ENCODE results near the gene PCSK5. TPM values are rescaled to one million over a fixed set of nuclear protein-coding genes. Genes with fewer than 3 reads are reported as not detected.

PCSK5 gene
- total RNA-seq, 4 donors from 2014 or later, result 37.7 to 53.4 (median 43.1) TPM

DNA sequence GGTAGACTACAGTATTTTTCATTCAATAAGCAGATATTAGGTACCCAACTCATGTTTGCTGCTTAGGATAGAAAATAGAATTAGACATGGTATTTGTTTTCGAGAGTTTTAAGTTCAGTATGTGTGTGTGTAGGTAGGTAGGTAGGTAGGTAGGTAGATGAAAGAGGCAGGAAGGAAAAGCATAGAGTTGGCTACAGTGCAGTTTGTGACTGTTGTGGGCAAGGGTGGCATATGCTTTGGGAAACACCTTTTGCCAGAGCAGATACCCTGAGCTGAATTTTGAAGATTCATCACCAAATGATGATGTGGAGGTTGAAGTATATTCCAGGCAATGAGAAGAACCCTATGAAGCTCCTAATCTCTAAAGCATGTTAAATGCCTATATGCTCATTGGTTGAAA, 20.0 kb upstream of the PCSK5 start:
- ATAC-seq (ENCODE audit: low FRiP score) (no peak), DNase-seq (ENCODE audit: low spot score) (no peak)
- TF ChIP-seq, protein P1, sequence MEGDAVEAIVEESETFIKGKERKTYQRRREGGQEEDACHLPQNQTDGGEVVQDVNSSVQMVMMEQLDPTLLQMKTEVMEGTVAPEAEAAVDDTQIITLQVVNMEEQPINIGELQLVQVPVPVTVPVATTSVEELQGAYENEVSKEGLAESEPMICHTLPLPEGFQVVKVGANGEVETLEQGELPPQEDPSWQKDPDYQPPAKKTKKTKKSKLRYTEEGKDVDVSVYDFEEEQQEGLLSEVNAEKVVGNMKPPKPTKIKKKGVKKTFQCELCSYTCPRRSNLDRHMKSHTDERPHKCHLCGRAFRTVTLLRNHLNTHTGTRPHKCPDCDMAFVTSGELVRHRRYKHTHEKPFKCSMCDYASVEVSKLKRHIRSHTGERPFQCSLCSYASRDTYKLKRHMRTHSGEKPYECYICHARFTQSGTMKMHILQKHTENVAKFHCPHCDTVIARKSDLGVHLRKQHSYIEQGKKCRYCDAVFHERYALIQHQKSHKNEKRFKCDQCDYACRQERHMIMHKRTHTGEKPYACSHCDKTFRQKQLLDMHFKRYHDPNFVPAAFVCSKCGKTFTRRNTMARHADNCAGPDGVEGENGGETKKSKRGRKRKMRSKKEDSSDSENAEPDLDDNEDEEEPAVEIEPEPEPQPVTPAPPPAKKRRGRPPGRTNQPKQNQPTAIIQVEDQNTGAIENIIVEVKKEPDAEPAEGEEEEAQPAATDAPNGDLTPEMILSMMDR (IDR thresholded peaks at IDR 0.05), result no peak

DNA sequence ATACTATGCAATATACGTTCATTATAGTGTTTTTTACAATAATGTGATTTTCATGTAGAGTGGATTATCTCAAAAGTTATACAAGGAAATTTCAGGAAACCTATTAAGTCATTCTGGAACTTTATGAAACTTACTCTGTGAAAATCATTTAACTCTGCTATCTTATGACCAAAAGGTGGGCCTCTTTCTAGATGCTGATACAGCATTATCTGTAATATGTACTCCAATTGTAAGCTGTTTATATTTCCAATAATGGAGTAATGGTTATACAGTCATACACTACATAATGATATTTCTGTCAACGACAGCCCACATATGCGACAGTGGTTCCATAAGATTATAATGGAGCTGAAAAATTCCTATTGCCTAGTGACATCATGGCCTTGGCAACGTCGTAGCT, 18.8 kb upstream of the PCSK5 start:
- no peak for ATAC-seq (ENCODE audit: low FRiP score)
- TF ChIP-seq, protein P1 (IDR thresholded peaks at IDR 0.05), result no peak
- no peak for DNase-seq (ENCODE audit: low spot score)

DNA sequence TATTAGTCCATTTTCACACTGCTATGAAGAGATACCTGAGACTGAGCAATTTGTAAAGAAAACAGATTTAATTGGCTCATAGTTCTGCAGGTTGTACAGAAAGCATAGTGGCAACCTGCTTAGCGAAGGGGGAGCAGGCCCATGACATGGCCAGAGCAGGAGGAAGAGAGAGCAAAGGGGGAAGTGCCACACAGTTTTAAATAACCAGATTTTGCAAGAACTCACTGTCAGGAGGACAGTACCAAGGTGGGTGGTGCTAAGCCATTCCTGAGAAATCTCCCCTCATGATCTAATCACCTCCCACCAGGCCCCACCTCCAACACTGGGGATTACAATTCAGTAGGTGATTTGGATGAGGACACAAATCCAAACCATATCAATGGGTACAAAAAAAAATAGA, 16.8 kb upstream of the PCSK5 start:
- TF ChIP-seq, protein P1 (IDR thresholded peaks at IDR 0.05), result no peak
- DNase-seq (ENCODE audit: low spot score) (no peak), ATAC-seq (ENCODE audit: low FRiP score) (no peak)

DNA sequence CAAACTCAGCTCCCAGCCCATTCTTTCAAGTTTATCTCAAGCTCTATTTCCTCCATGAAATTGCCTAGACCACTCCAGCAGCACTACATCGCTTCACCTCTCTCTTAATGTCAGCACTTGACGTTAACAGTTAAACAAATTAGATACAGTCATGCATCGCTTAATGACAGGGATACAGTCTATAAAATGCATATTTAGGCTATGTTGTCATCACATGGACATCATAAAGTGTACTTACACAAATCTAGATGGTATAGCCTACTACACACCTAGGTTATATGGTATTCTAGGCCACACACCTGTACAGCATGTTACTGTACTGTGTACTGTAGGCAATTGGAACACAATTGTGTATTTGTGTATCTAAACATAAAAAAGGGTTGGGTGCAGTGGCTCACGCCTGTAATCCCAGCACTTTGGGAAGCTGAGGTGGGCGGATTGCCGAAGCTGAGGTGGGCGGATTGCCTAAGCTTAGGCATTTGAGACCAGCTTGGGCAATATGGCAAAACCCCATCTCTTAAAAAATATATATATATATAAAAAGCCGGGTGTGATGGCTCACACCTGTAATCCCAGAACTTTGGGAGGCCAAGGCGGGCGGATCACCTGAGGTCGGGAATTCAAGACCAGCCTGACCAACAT, 13.4 kb upstream of the PCSK5 start:
- TF ChIP-seq, protein P1 (IDR thresholded peaks at IDR 0.05), result no peak
- DNase-seq (ENCODE audit: low spot score) (no peak), ATAC-seq (ENCODE audit: low FRiP score) (no peak)

DNA sequence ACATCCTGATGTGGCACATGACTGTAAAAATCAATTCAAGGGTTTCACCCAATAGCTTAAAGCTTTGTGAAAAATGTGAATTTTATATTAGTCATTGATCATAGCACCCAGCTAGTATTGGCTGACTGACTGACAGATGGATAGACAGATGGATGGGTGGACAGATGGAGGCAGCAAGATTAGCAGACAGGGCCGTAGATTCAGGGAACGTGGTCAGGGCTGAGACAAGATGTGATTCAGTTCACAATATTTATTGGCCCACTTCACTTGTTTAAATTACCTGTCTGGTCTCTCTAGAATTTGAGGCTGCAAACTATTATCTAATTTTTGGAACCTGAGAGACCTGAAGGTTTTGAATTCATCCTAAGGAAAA, 12.0 kb upstream of the PCSK5 start:
- TF ChIP-seq, protein P1 (IDR thresholded peaks at IDR 0.05), result no peak
- DNase-seq (ENCODE audit: low spot score), result no peak
- no peak for ATAC-seq (ENCODE audit: low FRiP score)

DNA sequence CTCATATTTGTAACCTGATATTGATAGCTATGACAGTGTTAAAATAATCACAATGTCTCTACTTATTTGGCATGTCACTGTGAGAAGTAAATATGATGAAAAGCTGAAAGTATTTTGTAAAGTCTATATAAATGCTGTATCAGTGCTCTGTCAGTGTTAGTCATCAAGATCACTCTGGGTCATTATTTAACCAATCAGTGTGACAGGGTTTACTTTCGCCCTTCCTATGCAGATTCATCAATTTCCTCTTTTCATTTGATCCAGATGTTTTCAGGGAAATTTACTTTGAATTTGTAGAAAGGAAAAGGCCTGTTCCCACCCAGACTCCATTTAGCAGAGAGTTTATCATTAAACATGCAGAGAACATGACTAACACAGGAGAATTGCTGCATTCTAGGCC, 9.9 kb upstream of the PCSK5 start:
- DNase-seq (ENCODE audit: low spot score), result no peak
- TF ChIP-seq, protein P1 (IDR thresholded peaks at IDR 0.05), result no peak
- no peak for ATAC-seq (ENCODE audit: low FRiP score)

DNA sequence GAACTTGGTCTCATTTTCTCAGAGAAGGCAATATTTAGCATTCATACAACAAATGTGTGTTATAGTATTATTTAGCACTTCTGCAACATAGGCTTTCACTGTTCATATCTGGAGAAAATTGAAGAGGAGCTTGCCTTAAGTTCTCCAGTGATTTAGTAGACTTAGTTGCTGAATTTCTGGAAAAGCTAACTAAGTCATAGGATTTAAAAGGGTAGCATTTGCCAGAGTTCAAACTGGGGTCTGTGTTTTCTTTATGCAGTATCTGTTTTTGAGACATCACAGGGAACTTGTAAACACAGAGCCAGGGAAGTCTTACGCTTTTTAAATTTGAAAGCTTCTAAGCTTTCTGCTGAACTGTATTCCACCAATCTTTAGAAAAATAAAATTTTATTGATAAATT, 8.7 kb upstream of the PCSK5 start:
- TF ChIP-seq, protein P1 (IDR thresholded peaks at IDR 0.05), result no peak
- ATAC-seq (ENCODE audit: low FRiP score) (no peak), DNase-seq (ENCODE audit: low spot score) (no peak)

Data from omental fat pad (tissue), 4 donors.